Mesenchymal stem cell (in vitro differentiated cells and primary cell): ENCODE results near the gene SLC7A9.
A peak's percentile ranks its signal among the peaks of the same experiment; 100 is the strongest.

Experiments
- DNase-seq: peaks from one replicate; pipeline ENCODE4 v3.0.0-alpha.2; 2013
- H2AFZ ChIP-seq: one replicate; pipeline ENCODE4 v1.6.1; 2013; ENCODE audit warnings: low read depth, mild to moderate bottlenecking, control low read depth, inconsistent platforms, low read length, moderate library complexity
- H2AK5ac ChIP-seq: 2 replicates; pipeline ENCODE4 v1.6.1; 2013; ENCODE audit warnings: low read length, moderate library complexity, mild to moderate bottlenecking, inconsistent platforms; ENCODE audit not compliant: severe bottlenecking
- H2BK120ac ChIP-seq: one replicate; pipeline ENCODE4 v1.6.1; 2013; ENCODE audit warnings: low read depth, mild to moderate bottlenecking, inconsistent platforms, low read length, moderate library complexity
- H2BK12ac ChIP-seq, 2 experiments: one replicate each; pipeline ENCODE4 v1.6.1; 2013; ENCODE audit warnings: inconsistent platforms in 2 of 2, low read length in 2 of 2, mild to moderate bottlenecking in 2 of 2, moderate library complexity in 2 of 2, control low read depth in 1 of 2
- H2BK15ac ChIP-seq: one replicate; pipeline ENCODE4 v1.6.1; 2013; ENCODE audit warnings: mild to moderate bottlenecking, low read depth, inconsistent platforms; ENCODE audit not compliant: poor library complexity, severe bottlenecking
- H2BK5ac ChIP-seq: 2 replicates; pipeline ENCODE4 v1.6.1; 2013; ENCODE audit warnings: low read depth, mild to moderate bottlenecking, low read length, control low read depth, inconsistent platforms; ENCODE audit not compliant: poor library complexity, severe bottlenecking
- H3K14ac ChIP-seq, 2 experiments: one replicate each; pipeline ENCODE4 v1.6.1; 2013; ENCODE audit warnings: inconsistent platforms in 2 of 2, low read length in 2 of 2, control low read depth in 1 of 2, mild to moderate bottlenecking in 1 of 2, moderate library complexity in 1 of 2
- H3K18ac ChIP-seq, 2 experiments: one replicate each; pipeline ENCODE4 v1.6.1; 2013; ENCODE audit warnings: inconsistent platforms in 2 of 2, low read length in 2 of 2, control low read depth in 1 of 2, low read depth in 1 of 2, mild to moderate bottlenecking in 1 of 2
- H3K23ac ChIP-seq, 2 experiments: one replicate each; pipeline ENCODE4 v1.6.1; 2013; ENCODE audit warnings: inconsistent platforms in 2 of 2, low read length in 2 of 2, mild to moderate bottlenecking in 2 of 2, moderate library complexity in 2 of 2, control low read depth in 1 of 2
- H3K27ac ChIP-seq: 2 replicates; pipeline ENCODE4 v1.5.1; 2013; ENCODE audit warnings: mild to moderate bottlenecking, moderate library complexity, low read length, control low read depth, inconsistent platforms; ENCODE audit not compliant: poor library complexity, severe bottlenecking
- H3K27me3 ChIP-seq, 2 experiments: 2 replicates each; pipeline versions ENCODE4 v1.6.1 to v1.7.0; 2013; ENCODE audit warnings: low read length in 2 of 2, mild to moderate bottlenecking in 2 of 2, moderate library complexity in 2 of 2, control low read depth in 1 of 2, inconsistent platforms in 1 of 2; ENCODE audit not compliant: control insufficient read depth in 1 of 2, insufficient read depth in 1 of 2
- H3K36me3 ChIP-seq, 2 experiments: 2 replicates each; pipeline versions ENCODE4 v1.6.1 to v1.7.0; 2013; ENCODE audit warnings: low read length in 2 of 2, control low read depth in 1 of 2, inconsistent platforms in 1 of 2, low read depth in 1 of 2, mild to moderate bottlenecking in 1 of 2; ENCODE audit not compliant: insufficient read depth in 2 of 2, control insufficient read depth in 1 of 2
- H3K4ac ChIP-seq, 2 experiments: one replicate each; pipeline ENCODE4 v1.6.1; 2013; ENCODE audit warnings: inconsistent platforms in 2 of 2, low read length in 2 of 2, mild to moderate bottlenecking in 2 of 2, moderate library complexity in 2 of 2, control low read depth in 1 of 2, low read depth in 1 of 2
- H3K4me1 ChIP-seq: 2 replicates; pipeline ENCODE4 v1.6.1; 2013; ENCODE audit warnings: low read depth, low read length, control low read depth; ENCODE audit not compliant: control insufficient read depth, insufficient read depth
- H3K4me2 ChIP-seq: 2 replicates; pipeline ENCODE4 v1.6.1; 2013; ENCODE audit warnings: low read length, mild to moderate bottlenecking, inconsistent platforms; ENCODE audit not compliant: poor library complexity, severe bottlenecking
- H3K4me3 ChIP-seq, 2 experiments: 2 replicates each; pipeline versions ENCODE4 v1.5.1 to v1.7.0; 2013; ENCODE audit warnings: low read length in 2 of 2, mild to moderate bottlenecking in 2 of 2, control low read depth in 1 of 2, low read depth in 1 of 2; ENCODE audit not compliant: insufficient read depth in 1 of 2
- H3K79me1 ChIP-seq: replicated peaks from 2 replicates; pipeline ENCODE4 v1.6.1; 2013; ENCODE audit warnings: mild to moderate bottlenecking, control low read depth, low read length, inconsistent platforms; ENCODE audit not compliant: poor library complexity, severe bottlenecking
- H3K9ac ChIP-seq: 2 replicates; pipeline ENCODE4 v1.7.0; 2013; ENCODE audit warnings: mild to moderate bottlenecking, low read length, moderate library complexity
- H3K9me3 ChIP-seq: 2 replicates; pipeline ENCODE4 v1.7.0; 2013; ENCODE audit warnings: mild to moderate bottlenecking, low read length; ENCODE audit not compliant: control insufficient read depth
- H4K8ac ChIP-seq: one replicate; pipeline ENCODE4 v1.6.1; 2013; ENCODE audit warnings: inconsistent platforms, mild to moderate bottlenecking, low read length, moderate library complexity
- H4K91ac ChIP-seq: one replicate; pipeline ENCODE4 v1.6.1; 2013; ENCODE audit warnings: mild to moderate bottlenecking, low read length, inconsistent platforms
- WGBS: methylation state at CpG from one replicate; pipeline ENCODE4 v1.1.7; 2013; ENCODE audit warnings: mixed read lengths; 5-methylcytosine and 5-hydroxymethylcytosine counted together

SLC7A9 gene

DNA sequence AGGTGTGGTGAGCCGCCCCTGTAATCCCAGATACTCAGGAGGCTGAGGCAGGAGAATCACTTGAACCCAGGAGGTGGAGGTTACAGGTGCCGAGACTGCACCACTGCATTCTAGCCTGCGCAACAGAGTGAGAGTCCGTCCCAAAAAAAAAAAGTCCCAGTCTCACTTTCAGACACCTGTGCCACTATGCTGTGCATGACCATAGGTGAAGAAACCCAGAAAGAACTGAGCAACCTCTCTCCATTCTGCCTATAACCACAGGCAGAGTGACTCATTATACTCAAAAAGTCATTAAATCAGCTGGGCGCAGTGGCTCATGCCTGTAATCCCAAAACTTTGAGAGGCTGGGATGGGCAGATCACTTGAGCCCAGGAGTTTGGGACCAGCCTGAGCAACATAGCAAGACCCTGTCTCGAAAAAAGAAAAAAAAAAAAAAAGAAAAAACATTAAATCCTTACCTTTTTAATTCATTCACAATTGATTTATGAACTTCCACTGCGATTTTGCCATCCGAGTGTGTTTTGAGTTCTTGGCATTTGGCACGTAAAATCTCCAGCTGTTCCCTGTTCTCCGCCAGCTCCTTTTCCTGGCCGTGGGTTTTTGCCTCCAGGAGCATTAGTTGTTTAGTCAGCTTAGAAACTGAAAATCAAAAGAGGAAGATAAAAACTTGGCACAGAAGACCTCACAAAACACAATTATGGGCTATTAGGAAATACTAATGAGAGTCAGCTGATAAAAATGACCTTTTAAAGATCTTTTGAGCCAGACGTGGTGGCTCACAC is 45.5 kb upstream of the SLC7A9 start:
- Histone ChIP-seq H2BK5ac (no peak overlapping the region), H2BK120ac (no peak overlapping the region), H3K23ac (no peak overlapping the region), H3K4me2 (no peak overlapping the region), H3K36me3 (peaks cover 16 to 72% of the 10 kb centered on the region in 2 experiments), H4K91ac (no peak overlapping the region), H2AFZ (no peak overlapping the region), H3K4me3 (no peak overlapping the region), H3K9me3 (no peaks in the 10 kb centered on the region), H4K8ac (no peak overlapping the region), H3K9ac (no peak overlapping the region), H3K4me1 (no peaks in the 10 kb centered on the region), H3K79me1 (no peaks in the 10 kb centered on the region), H3K27me3 (no peaks in the 10 kb centered on the region), H3K27ac (no peak overlapping the region), H2AK5ac (no peak overlapping the region), H3K18ac (no peak overlapping the region), H2BK15ac (no peak overlapping the region), H3K4ac (no peak overlapping the region), H3K14ac (no peak overlapping the region), H2BK12ac (no peak overlapping the region)
- no peak for DNase-seq
- WGBS = 95% methylated on average over 11 of the region's 12 CpGs

DNA sequence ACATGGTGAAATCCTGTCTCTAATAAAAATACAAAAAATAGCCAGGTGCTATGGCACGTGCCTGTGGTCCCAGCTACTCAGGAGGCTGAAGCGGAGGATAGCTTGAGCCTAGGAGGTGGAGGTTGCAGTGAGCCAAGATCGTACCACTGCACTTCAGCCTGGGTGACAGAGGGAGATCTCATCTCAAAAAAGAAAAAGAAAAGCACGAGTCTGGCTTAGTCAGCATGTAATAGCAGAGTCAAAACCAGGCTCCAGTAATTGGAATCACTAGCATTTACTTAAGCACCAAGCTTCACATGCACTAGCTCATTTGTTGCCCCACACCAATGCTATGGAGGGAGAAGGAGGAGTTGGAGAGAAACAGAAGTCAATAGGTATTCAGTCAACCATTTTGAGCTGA is 41.9 kb upstream of the SLC7A9 start:
- Histone ChIP-seq H3K79me1 (peaks cover 2% of the 10 kb centered on the region), H3K4me2 (no peak overlapping the region), H2BK120ac (no peak overlapping the region), H3K4me1 (no peaks in the 10 kb centered on the region), H4K91ac (no peak overlapping the region), H3K4ac (no peak overlapping the region), H3K4me3 (no peak overlapping the region), H3K14ac (no peak overlapping the region), H3K27me3 (no peaks in the 10 kb centered on the region), H2AK5ac (no peak overlapping the region), H3K9me3 (no peaks in the 10 kb centered on the region), H2BK15ac (no peak overlapping the region), H2AFZ (no peak overlapping the region), H2BK5ac (no peak overlapping the region), H3K36me3 (peaks cover 27 to 74% of the 10 kb centered on the region in 2 experiments), H3K27ac (no peak overlapping the region), H3K18ac (no peak overlapping the region), H4K8ac (no peak overlapping the region), H2BK12ac (no peak overlapping the region), H3K9ac (no peak overlapping the region), H3K23ac (no peak overlapping the region)
- 98% methylated on average over 3 of the region's 4 CpGs for WGBS
- no peak for DNase-seq

- peaks cover 2% of the 10 kb centered on the region for H3K79me1 ChIP-seq
- no peak overlapping the region for H3K4me3 ChIP-seq
- H2AK5ac ChIP-seq = no peak overlapping the region
- no peak overlapping the region for H3K4ac ChIP-seq
- peak; percentile 36 for DNase-seq
- H2BK12ac ChIP-seq = no peak overlapping the region
- no peak overlapping the region for H3K4me2 ChIP-seq
- H3K9me3 ChIP-seq = peaks cover 3% of the 10 kb centered on the region
- H3K36me3 ChIP-seq = peaks cover 27 to 74% of the 10 kb centered on the region in 2 experiments
- H4K91ac ChIP-seq = no peak overlapping the region
- H3K4me1 ChIP-seq = no peaks in the 10 kb centered on the region
- H3K18ac ChIP-seq = no peak overlapping the region
- H3K27ac ChIP-seq = no peak overlapping the region
- H3K14ac ChIP-seq = no peak overlapping the region
- 78% methylated on average over 4 of the region's 5 CpGs for WGBS
- no peak overlapping the region for H2BK5ac ChIP-seq
- no peaks in the 10 kb centered on the region for H3K27me3 ChIP-seq
- H2AFZ ChIP-seq = no peak overlapping the region
- no peak overlapping the region for H2BK15ac ChIP-seq
- H2BK120ac ChIP-seq = no peak overlapping the region
- H3K23ac ChIP-seq = no peak overlapping the region
- no peak overlapping the region for H4K8ac ChIP-seq
- no peak overlapping the region for H3K9ac ChIP-seq
These were observed 41.3 kb upstream of the SLC7A9 start for GRCh38 chr19:32910874-32911273.

DNA sequence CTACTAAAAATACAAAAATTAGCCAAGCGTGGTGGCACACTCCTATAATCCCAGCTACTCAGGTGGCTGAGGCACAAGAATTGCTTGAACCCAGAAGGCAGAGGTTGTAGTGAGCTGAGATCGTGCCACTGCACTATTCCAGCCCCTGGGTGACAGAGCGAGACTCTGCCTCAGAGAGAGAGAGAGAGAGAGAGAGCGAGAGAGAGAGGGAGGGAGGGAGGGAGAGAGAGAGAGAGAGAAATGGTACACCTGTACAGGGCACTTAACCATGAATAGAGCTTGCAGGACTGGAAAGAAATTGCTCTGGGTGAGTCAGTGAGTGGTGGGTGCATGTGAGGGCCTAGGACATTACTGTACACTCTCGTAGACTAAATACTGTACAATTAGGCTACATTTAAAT is 40.5 kb upstream of the SLC7A9 start:
- H3K14ac ChIP-seq = no peak overlapping the region
- peaks cover 30 to 75% of the 10 kb centered on the region in 2 experiments for H3K36me3 ChIP-seq
- no peak overlapping the region for H3K4me3 ChIP-seq
- no peak overlapping the region for H3K18ac ChIP-seq
- H2AK5ac ChIP-seq = no peak overlapping the region
- no peak overlapping the region for H2AFZ ChIP-seq
- H3K27me3 ChIP-seq = no peaks in the 10 kb centered on the region
- H3K4ac ChIP-seq = no peak overlapping the region
- peaks cover 2% of the 10 kb centered on the region for H3K79me1 ChIP-seq
- no peak for DNase-seq
- no peak overlapping the region for H3K27ac ChIP-seq
- H4K91ac ChIP-seq = no peak overlapping the region
- peaks cover 6% of the 10 kb centered on the region for H3K9me3 ChIP-seq
- no peak overlapping the region for H3K23ac ChIP-seq
- no peak overlapping the region for H2BK15ac ChIP-seq
- H2BK5ac ChIP-seq = no peak overlapping the region
- no peak overlapping the region for H3K9ac ChIP-seq
- H3K4me1 ChIP-seq = no peaks in the 10 kb centered on the region
- H4K8ac ChIP-seq = no peak overlapping the region
- H2BK12ac ChIP-seq = no peak overlapping the region
- no peak overlapping the region for H3K4me2 ChIP-seq
- 96% methylated on average over 4 of the region's 5 CpGs for WGBS
- H2BK120ac ChIP-seq = no peak overlapping the region
